Measurements from ENCODE around the gene MCM5. TPM values are rescaled to one million over a fixed set of nuclear protein-coding genes. Genes with fewer than 3 reads are reported as not detected.
A peak's percentile ranks its signal among the peaks of the same experiment; 100 is the strongest.

The MCM5 gene
- total RNA-seq, 2 donors from 2014 or later = 11.0 to 21.9 TPM

- DNase-seq (no peak), ATAC-seq (no peak)
- intact Hi-C loops (cut with DNase I) = no loop called here
These were observed 44.1 kb downstream of the MCM5 start for GRCh38 chr22:35443790-35444684.

GRCh38 chr22:35444685-35445399 lies 44.9 kb downstream of the MCM5 start:
- DNase-seq (no peak), ATAC-seq (no peak)
- intact Hi-C loops (cut with DNase I) = no loop called here

- no peak for ATAC-seq
- DNase-seq = no peak
- intact Hi-C loops (cut with DNase I) = no loop called here
These were observed 46.0 kb downstream of the MCM5 start for GRCh38 chr22:35445933-35446332.

- intact Hi-C loops (cut with DNase I) = no loop called here
- DNase-seq = no peak
- ATAC-seq = no peak
These were observed 46.4 kb downstream of the MCM5 start for GRCh38 chr22:35446365-35446764.

- intact Hi-C loops (cut with DNase I) = no loop called here
- DNase-seq = no peak
- ATAC-seq = no peak
These were observed 48.6 kb downstream of the MCM5 start for GRCh38 chr22:35448523-35448922.

- intact Hi-C loops (cut with DNase I) = no loop called here
- ATAC-seq (no peak), DNase-seq (no peak)
These were observed 50.1 kb downstream of the MCM5 start for GRCh38 chr22:35449829-35450689.

- ATAC-seq = no peak
- no peak for DNase-seq
- intact Hi-C loops (cut with DNase I) = no loop called here
These were observed 51.1 kb downstream of the MCM5 start for GRCh38 chr22:35450824-35451569.

- intact Hi-C loops (cut with DNase I) = no loop called here
- ATAC-seq = no peak
These were observed 51.7 kb downstream of the MCM5 start for GRCh38 chr22:35451592-35451991.

GRCh38 chr22:35452351-35452781 lies 52.4 kb downstream of the MCM5 start:
- intact Hi-C loops (cut with DNase I) = no loop called here
- no peak for ATAC-seq
- DNase-seq = no peak

More at GRCh38 chr22:35451592-35451991, 51.7 kb downstream of the MCM5 start:
- no peak for DNase-seq

- DNase-seq (no peak), ATAC-seq (no peak)
- intact Hi-C loops (cut with DNase I) = no loop called here
These were observed 53.1 kb downstream of the MCM5 start for GRCh38 chr22:35452810-35453743.

GRCh38 chr22:35454416-35455054 lies 54.6 kb downstream of the MCM5 start:
- ATAC-seq (peak; percentile 18 to 57), DNase-seq (no peak)
- intact Hi-C loops (cut with DNase I) = no loop called here

- intact Hi-C loops (cut with DNase I) = no loop called here
- no peak for DNase-seq
- no peak for ATAC-seq
These were observed 55.6 kb downstream of the MCM5 start for GRCh38 chr22:35455529-35455928.

- DNase-seq (no peak), ATAC-seq (no peak)
- intact Hi-C loops (cut with DNase I) = no loop called here
These were observed 56.8 kb downstream of the MCM5 start for GRCh38 chr22:35456757-35457156.

GRCh38 chr22:35457729-35458546 lies 58.0 kb downstream of the MCM5 start:
- intact Hi-C loops (cut with DNase I) = no loop called here
- no peak for ATAC-seq
- DNase-seq = no peak

- ATAC-seq = no peak
- no peak for DNase-seq
- intact Hi-C loops (cut with DNase I) = no loop called here
These were observed 58.8 kb downstream of the MCM5 start for GRCh38 chr22:35458547-35459422.
